Activated CD4-positive, CD25-positive, alpha-beta regulatory T cell treated with anti-CD3 and anti-CD28 coated beads, Interleukin-2, amount 50 U/mL, for 16 hours (primary cell): Measurements from ENCODE around the gene SERTAD2.

ENCODE experiments used
- DNase-seq: peaks from one replicate; pipeline ENCODE4 v3.0.0-alpha.2; 2020; ENCODE audit warnings: low read depth, low spot score

SERTAD2 gene

DNA sequence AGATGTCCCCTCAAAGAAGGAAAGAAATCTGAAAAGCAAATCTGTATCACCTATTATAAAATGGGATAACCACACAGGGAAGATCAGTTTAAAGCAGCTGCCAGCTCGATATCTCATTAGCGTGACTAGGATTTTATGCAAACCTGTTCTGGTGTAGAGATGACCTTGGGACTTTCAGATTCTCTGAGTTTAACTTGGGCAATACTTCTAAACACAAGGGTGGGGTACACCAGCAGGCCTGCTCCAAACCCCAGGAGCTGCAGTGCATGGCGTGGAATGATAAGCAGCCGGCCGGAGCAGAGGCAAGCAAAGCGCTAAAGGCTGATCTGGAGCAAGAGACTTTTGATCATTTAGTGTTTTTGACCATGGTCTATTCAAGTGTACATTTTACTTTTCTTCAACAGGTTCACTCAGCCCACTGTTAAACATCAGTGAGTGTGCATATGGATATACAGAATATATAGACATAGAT, 4.7 kb downstream of the SERTAD2 start:
- DNase-seq, result no peak

DNA sequence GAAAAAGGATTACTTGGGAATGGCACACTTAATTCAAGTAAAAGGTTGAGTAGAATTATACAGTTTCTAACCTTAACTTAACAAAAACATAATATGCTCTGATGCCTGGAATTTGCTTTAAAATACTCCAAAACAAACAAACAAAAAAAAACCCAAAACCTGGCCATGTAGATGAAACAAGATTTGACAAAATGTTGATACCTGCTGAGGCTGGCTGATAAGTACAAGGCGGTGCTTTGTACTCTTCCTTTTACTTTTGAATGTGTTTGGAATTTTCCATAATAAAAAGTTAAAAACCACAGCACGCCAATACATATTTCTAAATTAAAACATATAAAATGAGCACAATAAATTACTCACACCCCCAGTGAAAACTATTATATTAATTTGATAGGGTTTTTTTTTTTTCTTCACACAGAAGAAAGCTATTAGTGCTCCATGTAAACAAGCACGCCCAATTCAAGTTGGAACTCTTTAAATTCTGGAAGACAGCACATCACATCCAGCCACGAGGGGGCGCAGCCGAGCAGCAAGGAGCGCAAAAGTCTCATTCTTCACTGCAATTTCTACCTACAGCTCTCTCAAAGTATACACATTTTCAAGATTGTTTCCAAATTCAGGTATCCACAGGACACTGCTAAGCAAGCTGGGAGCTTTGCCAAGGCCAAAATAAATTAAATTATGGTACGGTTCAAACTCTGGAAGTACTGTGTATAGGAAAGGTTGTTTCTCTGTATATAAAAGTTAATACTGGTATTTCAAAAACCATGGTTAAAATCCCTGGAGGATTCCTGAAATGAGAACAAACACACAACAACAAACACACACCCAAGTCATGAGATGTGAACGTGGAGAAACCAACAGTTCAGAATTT, 7.5 kb downstream of the SERTAD2 start:
- peak; percentile 77 for DNase-seq

DNA sequence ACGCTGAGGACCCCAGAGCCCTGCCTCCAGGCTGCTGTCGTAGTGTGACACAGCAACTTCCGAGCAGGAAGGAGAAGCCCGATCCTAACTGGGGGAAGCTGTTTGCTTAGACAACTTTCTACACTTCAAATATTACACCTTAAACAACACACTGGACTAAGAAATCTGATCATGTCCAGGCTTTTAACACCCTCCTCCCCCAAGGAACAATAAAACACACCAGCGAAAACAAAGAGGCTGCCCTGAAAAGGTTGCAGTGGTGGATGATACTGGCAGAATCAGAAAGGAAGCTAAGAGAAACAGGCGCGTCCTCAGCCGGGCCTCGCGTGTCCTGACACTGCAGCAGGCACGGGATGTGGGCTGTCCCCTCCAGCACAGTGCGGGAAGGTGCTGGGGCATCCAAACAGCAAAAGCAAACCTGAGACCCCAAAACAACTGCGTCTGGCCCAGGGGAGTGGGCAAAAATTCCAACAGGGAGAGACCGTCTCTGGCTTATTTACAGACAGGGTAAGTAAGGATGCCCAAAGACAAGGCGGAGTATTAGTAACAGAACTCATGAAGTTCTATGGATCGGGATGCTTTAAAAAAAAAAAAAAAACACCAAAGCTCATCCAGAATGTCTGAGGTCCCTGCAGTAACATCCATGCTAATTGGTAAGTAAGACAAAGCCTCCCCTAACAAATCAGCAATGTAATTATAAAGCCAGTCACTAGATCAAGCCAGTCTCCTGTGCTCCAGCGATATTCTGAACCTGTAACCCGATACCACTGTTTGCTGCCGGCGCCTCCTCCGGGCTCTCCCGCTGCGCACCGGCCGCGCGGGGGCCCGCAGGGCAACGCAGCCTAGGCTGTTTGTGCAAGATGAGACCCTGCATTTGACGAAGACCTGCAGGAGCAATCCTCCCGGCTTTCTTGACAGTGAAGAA, 9.0 kb downstream of the SERTAD2 start:
- DNase-seq, result no peak

DNA sequence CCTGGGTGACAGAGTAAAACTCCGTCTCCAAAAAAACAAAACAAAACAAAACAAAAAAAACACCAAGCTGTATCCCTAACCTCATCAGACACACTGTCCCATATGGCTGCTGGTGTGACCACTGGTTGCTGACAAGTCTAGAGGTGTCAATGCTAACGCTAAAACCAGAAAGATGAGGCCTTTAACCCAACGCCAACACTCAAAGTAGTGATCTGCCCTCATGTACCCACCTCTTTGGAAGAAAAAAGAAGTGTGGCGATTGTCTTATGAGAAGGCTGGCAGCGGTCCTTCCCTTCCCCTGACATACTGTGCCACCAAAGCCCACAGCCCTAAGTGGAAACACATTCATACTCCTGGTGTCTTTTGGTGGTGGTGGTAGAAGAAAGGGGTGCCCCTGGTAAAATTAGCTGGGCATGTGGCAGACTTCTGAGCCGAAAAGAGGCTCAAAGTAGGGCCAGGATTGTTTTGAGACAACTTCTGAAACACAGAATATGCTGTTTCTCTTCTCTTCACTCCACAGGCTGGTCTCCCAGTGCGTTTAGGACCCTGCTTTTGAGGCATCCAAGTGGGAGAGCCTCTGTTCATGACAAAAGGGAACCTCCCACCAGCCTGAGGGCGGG, 9.8 kb downstream of the SERTAD2 start:
- no peak for DNase-seq

- no peak for DNase-seq
Observed at GRCh38 chr2:64641599-64641998, 12.1 kb downstream of the SERTAD2 start.

GRCh38 chr2:64640153-64641044, 13.3 kb downstream of the SERTAD2 start:
- DNase-seq, result no peak

DNA sequence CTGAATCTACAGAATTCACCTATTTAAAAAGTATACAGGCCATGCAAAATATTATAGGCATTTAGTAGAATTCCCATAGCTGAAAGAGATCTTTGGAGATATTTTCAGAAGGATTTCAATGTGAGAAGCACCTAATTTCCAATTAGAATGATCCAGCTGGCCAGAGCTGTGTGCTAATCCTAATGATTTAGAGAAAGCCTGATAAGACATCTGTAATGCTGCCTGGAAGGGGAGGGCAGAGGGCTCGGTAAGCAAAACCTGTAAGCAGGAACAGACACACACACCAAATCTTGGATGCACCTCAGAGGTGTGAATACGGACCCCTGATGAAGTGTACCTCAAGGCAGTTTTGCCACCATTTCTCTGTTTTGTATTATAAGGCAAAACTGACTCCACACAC, 14.0 kb downstream of the SERTAD2 start:
- no peak for DNase-seq

DNA sequence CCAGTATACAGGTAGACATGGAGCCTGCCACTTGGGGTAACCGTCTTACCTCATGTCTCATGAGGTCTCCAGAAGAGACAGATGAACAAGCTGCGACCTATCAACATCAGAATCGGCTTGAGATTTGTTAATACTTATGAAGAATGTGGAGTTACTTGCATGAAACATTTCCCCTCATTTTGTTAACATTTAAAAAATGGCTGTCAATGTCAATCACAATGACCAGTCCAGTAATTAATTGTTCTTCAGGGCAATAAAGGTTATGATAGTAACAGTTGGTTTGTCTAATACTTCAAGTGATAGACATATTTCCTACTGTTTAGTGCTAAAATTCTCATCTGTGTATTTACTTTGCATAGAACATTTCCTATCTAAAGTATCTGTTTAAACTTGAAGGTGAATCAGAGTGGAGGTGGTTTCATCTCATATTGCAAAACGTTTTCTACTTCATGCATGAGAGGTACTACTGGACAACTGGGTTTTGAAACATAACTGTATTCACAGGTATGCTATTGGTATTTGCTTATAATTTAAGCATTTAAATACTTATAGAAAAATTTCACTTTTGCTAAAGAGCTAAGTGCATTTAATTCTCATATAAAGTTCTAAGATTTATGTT, 15.1 kb downstream of the SERTAD2 start:
- no peak for DNase-seq

GRCh38 chr2:64637931-64638330, 15.8 kb downstream of the SERTAD2 start:
- no peak for DNase-seq

GRCh38 chr2:64637000-64637635, 16.6 kb downstream of the SERTAD2 start:
- DNase-seq, result no peak

- no peak for DNase-seq
Observed at GRCh38 chr2:64635976-64636911, 17.5 kb downstream of the SERTAD2 start.

DNA sequence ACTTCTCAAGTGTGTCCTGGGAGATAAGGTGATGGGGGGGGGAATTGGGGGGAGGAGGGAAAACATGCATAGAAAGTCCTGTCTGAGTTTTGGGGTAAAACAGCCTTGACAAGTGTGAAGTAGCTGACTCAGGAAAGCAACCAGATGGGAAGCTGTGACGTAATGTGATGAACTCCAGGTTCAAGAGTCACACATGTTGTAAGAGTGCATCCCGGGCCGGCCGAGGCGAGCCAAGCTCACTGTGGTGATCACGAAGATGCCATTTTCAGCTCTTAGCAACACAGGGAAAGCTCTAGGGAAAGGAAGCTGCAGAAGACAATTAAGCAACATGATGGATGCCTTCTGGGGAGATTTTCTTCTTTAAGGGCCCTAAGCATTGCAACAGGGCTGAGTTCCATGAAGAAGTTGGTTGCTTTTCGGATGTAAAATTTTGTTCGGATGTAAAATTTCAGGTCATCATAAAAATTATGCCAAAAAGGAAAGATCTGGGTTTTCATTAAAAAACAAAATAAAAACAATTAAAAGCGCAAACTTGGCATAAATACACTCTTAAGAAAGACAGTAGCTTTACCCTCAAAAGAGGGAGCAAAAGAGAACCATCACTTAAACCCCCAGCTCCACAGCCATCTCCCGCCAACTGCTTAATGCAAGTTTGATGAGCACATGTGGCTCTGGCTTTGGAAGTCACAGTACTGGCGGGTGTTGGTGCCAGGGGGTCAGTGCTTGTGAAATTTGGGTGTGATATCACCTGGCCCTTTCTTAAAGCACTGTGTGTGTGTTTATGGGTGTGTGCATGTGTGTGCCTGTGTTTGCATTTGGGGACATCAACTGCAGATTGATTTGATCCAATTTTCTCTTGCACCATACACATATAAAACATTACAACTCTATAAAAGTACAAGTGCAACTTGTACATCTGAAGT, 19.1 kb downstream of the SERTAD2 start:
- DNase-seq, result no peak

- DNase-seq, result no peak
Observed at GRCh38 chr2:64632835-64633819, 20.6 kb downstream of the SERTAD2 start.

DNA sequence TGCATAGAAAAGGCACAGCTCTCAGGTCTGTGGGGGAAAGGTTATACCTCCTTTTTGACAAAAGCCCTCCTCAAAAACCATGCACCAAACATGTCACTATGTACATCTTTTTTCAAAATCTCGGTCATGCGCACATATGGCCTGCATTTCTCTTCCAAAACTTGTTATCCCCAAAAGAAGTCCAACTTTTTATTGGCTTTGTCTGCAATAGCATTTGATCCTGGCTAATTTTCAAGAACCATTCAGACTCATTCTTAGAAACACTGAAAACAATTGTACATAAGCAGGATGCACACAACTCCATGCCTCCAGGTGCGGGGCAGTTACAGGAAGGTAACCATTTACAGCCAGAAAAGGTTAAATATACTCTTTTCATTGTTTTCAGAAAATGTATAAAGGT, 21.9 kb downstream of the SERTAD2 start:
- no peak for DNase-seq

DNA sequence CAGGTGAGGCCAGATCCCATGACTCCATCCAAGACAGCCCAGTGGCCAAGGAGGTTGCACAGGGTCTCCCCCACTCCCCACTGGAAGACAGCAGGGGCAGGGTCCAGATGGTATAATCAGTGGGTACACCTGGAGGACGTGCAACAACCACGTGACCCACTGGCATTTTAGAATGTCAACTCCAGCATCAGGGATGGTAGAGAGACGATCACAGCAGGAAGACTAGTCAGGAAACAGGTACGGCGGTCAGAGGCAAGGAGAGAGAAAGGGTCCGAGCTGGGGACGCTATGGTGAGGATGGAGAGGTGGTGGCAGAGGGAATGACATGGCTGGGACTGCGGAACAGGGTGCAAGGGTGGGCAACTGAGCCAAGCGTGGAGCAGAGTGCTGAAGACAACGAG, 23.0 kb downstream of the SERTAD2 start:
- DNase-seq, result no peak

- DNase-seq, result no peak
Observed at GRCh38 chr2:64629875-64630274, 23.8 kb downstream of the SERTAD2 start.
